ENCODE measurements around the gene ADGRL3. TPM values are rescaled to one million over a fixed set of nuclear protein-coding genes. Genes with fewer than 3 reads are reported as not detected.
A peak's percentile ranks its signal among the peaks of the same experiment; 100 is the strongest.
"Not testable (repeated sequence)": the region's sequence is repeated elsewhere in the genome, so short reads cannot be mapped to it uniquely, and the experiment has no call there.

Gene ADGRL3
- polyA plus RNA-seq, 5 donors: 11.6 to 20.6 (median 19.9) TPM

DNA sequence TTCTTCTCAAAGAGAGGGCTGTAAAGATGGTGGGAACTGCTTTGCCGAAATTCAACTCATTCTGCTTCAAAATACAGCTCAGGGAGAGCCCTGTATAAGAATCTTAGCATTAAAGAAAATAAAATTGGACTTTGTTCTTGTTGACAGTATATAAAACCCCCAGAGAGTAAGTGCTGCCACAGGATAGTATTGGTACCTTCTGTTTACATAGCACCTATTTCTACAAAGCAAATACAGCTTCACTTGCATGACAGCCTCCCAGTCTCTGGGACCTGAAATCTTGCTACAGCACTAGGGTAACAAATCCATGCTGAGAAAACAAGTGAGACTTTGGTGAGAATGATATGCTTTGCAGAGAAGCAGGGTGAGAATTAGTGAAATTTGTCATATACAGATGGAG, 428.6 kb downstream of the ADGRL3 start:
- DNase-seq: no peak

DNA sequence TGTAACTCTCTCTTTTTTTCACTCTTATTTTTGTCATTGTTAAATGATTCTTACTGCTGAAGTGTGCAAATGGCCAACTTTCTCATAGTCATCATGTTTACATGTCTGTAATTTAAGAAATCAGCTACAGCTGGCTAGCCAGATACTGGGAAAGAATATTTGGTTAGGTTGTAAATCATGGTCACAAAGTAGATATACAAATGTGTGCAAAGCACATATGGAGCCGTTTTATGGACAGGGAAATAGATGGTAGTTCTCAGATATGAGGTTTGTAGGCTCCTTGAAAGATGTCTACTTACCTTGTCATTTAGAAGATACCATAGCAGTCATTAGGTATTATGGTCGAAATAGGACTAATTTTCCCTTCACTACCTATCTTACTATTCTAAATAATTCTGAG, 430.4 kb downstream of the ADGRL3 start:
- no peak for DNase-seq

DNA sequence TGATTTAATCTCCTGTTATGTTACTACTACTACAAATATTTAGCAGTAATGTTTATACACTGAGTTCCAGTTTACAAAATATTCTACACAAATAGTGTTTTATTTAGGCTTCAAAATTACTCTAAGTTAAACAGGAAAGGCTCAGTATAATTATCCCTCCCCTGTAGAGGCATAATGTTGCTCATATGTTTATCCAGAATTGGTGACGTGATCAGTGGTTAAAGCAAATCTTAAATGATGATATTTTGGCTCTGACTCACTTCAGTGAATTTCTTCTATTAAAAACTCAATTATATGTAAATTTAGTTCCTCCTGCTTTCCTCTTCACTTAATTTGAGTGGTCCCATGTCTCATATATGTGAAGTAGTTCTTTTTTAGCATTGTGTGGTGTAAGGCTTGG, 438.5 kb downstream of the ADGRL3 start:
- peak in 1 of 2 donors; percentile 8 for DNase-seq

DNA sequence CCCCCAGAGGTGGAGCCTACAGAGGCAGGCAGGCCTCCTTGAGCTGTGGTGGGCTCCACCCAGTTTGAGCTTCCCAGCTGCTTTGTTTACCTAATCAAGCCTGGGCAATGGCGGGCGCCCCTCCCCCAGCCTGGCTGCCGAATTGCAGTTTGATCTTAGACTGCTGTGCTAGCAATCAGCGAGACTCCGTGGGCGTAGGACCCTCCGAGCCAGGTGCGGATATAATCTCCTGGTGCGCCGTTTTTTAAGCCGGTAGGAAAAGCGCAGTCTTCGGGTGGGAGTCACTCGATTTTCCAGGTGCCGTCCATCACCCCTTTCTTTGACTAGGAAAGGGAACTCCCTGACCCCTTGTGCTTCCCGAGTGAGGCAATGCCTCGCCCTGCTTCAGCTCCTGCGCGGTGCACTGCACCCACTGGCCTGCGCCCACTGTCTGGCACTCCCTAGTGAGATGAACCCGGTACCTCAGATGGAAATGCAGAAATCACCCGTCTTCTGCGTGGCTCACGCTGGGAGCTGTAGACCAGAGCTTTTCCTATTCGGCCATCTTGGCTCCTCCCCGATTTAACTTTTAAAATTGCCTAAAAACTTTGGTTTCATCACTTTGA, 446.7 kb downstream of the ADGRL3 start:
- not testable (repeated sequence) for DNase-seq

DNA sequence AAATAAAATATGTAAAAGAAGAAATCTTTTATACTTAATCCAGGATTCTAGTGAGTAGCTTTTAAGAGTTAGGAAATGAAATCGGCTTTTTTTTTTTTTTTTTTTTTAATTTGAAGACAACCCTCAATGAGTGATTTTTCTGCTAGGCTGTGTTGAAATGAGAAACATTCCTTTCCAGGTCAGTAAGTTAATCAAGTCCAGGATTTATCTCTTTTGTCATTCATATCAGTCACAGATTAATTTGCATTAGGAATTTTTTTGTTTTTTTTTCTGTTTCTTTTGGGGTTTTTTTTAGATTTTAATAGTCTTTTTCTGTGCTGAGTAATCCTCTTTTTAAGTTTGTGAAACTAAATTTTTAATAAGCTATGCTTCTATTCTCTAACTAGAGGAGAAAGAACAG, 448.1 kb downstream of the ADGRL3 start:
- DNase-seq: no peak

DNA sequence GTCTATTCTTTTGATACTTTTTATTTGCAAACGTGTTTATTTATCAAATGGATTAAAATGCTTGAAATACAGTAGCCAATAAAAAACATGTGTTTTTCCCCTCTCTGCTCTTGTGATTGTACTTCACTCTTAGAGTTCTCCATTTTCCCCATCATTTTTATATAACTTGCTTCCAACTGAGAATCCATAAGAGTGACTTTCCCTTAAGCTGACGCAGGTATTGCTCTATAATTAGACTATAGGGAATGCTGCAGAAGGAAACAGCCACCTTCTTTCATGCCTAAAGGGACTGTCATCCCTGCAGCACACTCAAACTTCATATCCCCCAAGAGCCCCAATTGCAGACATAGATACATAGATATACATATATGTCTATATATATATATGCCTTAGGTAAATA, 456.9 kb downstream of the ADGRL3 start:
- no peak for DNase-seq

DNA sequence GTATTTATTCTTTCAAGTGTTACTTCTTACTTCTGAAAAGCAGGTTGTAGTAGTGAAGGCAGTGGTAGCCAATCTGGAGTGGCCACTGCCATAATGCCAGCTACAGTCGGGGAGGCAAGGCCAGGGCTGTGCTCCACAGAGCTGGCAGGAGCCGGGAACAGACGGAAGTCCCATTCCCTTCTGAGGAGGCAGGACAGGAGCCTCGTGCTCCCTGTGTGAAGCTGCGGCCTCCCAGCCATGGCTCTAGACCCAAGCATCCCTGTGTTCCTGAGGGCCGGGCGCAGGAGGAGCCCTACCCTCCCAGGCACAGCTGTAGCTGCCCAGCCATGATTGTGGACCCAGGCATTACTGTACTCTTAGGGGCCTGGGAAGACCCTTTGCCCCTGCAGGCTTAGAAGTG, 461.8 kb downstream of the ADGRL3 start:
- DNase-seq: no peak

DNA sequence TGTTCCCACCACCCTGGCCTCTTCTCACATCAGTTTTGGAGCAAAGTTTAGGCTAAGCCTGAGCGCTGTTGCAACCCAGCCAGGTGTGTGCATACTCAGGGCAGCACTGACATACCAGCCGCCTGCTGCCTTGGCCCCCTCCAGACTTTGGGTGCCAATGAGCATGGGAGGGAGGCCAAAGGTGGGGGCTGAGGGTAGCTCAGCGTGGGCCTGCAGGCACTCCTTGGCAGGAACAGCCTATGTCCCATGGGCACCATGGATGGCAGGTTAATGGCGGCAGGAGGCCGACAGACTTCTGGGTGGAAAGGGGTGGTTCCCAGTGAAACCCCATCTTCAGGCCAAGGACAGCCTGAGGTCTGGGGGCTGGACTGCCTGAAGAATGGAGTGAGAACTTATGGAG, 462.2 kb downstream of the ADGRL3 start:
- DNase-seq: no peak

DNA sequence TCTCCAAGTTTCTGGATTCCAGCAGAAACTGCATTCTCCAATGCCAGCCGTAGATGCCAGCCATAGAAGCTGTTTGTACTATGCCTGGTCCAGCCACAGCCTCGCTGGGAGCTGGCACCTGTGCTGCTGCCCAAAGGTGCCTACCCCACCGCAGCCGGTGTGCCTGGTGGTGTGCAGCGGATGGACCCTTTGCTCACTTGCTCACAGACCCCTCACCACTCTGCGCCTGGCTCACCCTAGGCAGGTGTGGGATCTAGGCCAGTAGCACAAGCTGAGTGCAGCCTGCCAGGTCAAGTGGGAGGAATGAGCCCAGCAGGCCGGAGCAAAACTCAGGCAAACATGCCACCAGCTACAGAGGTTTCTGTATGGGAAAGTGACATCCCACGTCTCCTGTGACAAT, 463.2 kb downstream of the ADGRL3 start:
- DNase-seq: no peak

DNA sequence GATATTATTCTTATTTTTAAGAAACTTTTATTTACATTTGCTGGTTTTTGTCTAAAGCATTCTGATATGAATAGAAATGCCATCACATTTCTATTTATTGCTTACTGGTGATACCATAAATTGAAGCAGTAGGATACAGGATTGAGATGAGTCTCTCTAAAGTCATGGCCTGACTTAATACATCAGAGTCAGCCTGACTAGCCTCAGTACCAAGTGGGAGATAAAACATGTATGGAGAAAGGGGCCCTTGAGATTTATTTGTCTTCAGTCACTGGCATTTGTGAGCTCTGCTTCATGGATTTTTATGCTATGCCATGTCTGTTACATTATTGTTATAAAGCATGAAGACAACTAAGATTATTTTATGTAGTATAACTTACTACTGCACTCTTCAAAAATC, 465.5 kb downstream of the ADGRL3 start:
- DNase-seq: no peak

DNA sequence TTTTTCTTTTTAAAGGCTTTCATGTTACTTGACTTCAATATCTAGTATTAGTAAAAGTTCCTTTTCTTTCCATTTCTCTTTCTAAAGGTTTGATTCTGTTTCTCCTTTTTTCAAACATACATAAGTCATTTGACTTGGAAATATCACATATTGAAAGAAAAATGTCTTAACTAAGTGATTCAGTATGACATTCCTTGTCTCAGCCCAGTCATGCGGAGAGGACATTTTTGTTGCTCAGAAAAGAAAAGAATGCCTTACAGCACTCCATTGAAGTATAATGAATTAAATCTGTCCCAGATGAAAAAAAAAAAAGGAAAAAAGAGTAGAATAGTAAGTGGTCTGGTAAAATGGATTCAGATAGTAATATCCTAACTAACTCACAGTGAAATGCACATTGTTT, 466.1 kb downstream of the ADGRL3 start:
- no peak for DNase-seq

DNA sequence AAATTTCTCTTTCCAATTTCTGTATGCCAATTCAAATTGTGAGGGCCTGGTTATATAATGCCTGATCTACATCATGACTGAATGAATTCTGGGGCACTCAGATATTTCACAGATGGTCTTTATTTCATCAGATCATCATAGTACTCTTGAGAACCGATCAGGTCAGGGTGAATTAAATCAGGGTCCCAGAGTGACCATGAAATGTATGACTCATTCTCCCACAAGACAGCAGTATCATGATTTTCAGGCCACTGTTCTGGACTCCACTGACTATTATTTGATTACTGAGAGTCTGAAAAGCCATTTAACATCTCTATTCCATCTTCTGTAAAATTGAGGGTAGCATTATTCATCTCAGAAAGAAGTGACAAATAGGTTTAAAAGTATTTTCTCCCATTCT, 471.5 kb downstream of the ADGRL3 start:
- no peak for DNase-seq

DNA sequence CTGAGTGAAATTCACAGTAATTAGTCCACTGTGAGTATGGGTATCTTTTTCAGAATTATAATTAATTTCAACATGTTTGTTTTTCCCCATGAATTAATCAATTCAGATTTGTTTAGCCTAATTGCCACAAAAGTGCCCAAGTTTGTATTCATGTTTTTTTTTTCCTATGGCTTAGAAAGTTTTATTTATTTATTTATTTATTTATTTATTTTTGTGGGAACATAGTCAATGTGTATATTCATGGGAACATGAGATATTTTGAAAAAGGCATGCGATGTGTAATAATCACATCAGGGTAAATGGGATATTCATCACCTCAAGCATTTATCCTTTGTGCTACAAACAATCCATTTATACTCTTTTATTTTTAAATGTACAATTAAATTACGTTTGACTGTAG, 475.3 kb downstream of the ADGRL3 start:
- no peak for DNase-seq

DNA sequence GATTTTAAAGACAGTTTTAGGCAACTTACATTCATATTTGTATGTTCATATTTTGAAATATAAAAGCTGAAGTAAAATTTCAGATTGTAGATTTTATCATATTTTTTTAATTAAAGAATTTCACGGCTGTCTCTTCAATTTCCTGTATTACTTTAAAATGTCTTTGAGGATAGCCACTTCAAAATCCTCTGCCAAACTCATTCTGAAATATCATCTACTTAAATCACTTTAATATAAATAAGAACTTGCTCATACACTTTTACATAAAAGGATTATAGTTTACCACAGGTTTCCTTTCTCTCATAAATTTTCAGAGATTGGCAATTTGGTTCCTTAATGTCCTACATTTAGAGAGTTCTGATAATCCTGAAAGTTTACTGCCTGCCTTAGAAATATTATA, 478.2 kb downstream of the ADGRL3 start:
- no peak for DNase-seq

DNA sequence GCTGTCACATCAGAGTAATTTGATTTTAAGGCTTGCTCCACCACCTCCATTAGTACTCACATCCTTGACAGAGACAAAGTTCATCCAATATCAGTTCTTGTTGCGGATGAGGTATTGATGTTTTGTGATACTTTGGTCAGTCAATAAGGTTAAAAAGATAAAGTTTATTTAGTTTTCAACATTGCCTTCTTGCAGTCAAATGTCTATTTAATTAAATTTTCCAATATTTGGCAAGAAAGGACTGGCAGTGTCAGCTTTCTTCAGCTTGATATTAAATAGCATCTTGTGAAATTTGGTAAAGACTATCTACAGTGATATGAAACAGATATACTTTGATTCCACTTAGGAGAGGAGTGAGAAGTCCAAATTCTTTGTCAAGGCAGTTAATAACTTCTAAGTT, 493.4 kb downstream of the ADGRL3 start:
- no peak for DNase-seq

DNA sequence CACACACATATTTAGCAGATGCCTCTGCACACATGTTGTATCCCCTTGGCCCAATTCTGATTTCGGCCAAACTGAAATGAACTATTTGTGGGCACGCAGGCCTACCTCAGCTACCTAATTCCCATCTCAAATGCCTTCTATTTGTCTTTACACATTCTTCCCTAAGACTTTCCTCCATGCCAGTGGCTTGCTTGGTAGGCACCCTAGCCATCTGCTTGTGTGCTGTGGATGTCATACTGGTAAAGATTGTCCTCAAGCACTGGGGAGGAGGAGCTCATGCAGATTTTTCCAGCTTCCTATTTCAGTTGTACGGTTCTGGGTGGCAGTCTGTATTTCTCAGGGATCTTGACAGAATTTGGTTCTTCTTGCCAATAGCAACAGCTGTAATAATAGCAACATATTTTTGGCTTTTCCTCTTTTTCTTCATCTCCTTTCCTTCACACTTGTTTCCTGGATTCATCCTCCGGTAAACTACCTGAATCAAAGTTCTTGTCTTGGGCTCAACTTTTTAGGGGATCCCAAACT, 514.3 kb downstream of the ADGRL3 start:
- peak; percentile 13 to 18 for DNase-seq

DNA sequence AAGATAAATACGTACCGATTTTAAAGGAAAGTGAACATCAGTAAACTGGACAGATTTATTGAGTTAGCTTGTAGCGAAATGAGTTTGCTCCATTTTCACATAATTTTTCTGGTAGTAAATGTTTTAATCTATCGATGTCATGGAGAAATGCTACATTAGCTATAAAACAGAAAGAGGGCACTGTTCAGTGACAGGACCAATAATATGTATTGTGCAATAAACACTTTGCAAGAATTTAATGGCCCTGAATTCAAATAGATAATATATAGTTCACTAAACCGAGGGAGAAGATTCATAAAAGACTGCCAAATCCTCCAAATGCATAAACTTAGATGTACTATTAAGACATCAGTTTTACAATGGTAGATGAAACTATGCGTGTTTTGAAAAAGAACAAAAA, 516.3 kb downstream of the ADGRL3 start:
- DNase-seq: no peak

DNA sequence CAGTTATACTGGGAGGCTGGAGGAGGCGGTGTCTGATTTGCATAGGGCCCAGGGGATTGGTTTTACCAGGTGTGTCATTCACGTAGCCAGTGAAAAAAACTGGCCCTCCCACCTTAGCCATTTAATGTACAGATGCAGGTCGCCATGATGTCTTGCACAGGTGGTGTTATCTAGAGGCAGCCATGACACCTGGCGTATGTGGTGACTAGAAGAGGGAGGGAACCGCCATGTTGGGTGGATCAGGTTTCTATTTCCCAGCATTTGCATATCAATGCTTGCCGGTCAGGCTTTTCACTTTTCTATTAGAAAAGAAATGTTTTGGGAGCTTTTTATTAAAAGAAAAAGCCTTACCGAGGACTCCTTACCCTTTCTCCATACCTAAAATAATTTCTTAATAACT, 523.4 kb downstream of the ADGRL3 start:
- no peak for DNase-seq

DNA sequence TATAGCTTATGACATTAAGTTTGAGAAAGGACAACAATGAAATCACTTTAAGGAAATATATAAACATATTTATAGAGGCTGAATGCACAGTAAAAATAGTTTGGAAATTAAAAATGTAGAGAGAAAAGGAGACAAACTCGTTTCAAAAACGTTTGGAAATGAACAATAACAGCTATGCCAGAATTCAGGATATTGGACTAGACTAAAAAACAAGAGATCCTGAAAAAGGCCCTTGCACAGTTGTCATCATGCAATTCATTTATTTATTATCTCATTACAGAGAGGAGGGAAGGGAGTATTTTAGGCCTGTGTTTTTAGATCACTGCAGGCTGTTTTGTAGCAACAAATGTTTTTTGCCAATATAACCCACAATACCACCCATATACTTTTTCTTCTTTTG, 527.2 kb downstream of the ADGRL3 start:
- DNase-seq: no peak

DNA sequence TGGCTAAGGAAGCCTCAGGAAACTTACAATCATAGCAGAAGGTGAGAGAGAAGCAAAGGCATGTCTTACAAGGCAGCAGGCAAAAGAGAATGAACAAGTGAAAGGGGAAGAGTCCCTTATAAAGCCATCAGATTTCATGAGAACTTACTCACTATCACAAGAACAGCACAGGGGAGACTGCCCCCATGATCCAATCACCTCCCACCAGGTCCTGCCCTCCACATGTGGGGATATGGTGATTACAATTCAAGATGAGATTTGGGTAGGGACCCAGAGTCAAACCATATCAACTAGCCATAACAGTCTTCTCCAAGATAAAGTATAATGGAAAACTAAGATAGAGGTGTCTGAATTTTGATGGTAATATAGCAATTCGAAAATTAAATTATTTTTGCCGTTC, 534.3 kb downstream of the ADGRL3 start:
- no peak for DNase-seq

DNA sequence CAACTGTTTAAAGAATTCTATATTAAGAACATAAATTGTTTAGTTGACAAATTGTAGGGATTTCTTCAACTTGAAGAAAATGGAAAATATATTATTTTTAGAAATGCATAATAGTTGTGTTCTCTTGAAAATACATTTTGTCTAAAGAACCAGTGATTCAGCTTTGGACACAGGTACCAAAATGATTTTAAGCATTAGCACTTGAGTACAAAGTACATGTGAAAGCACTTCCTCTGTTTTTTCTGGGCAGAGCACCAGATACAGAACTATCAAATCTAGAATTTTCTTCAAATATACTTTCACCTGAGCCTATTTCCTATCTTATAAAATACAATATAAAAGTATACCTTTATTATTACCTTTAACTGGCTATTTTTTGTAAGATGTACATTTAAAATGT, 539.8 kb downstream of the ADGRL3 start:
- DNase-seq: no peak

DNA sequence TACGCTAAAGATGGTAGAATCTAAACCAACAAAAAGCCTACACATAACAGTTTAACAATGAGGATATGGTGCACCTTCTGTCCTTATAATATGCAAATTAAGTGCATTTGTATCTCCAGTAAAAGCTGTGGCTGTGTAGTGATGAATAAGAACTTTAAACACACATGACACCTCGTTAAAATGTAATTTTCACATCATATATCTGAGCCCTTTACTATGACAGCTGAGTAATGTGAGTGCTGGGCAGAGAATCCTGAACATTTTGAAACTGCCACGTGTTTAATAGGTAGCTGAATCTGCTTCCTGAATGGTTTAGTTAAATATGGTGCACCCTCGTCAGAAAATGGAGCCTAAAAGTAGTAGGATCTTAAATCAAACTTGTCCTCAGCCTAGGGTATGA, 540.8 kb downstream of the ADGRL3 start:
- DNase-seq: no peak

DNA sequence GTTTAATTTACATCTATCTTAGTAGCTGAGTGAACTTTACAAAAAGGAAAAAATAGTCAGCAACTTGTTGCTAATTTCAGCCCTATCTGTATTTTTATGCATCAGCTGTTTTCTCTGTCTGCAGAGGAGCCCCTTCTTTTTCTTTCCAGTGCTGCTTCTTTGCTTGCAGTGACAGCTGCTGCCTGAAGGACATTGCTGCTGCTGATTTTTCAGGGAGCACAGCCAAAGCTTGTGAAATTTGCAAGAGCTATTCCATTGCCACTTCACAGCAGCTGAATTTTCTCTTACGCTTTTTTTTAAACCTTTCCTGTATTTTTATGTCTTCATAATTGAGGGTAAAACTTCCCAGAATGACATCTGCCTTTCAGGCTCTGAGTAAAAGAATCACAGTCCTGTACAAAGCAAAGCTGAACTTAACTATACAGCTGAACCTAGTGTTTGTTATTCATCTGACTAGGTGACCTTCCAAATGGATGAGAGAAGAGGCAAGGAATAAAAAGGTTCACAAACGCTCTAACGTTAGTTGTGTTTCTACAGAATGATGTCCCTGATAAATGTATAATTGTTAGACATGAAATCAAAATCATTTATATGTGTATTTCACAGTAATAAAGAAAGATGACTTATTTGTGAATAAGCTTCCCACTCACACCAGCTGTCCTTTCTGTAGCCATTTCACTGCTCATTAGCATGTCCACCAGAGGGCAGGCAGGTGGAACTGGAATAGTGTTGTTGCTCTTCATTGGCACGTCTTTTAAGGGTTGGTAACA, 541.4 kb downstream of the ADGRL3 start:
- peak; percentile 79 to 82 for DNase-seq

DNA sequence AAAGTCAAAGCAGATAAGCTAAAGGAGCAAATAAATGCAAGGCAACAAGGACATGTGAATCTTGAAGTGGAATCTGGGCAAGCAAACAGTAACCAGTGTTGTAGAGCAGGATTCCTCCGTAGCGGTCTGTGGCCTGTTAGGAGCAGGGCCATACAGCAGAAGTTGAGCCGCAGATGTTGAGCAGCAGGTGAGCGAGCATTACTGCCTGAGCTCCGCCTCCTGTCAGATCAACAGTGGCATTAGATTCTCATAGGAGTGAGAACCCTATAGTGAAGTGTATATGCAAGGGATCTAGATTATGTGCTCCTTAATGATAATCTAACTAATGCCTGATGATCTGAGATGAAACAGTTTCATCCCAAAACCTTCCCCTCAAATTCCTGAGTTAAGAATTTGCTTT, 550.7 kb downstream of the ADGRL3 start:
- DNase-seq: no peak

Measured in right lung (tissue), 5 donors.